ENCODE data around the gene PROP1.
"Not testable (repeated sequence)": the region's sequence is repeated elsewhere in the genome, so short reads cannot be mapped to it uniquely, and the experiment has no call there.

The PROP1 gene

DNA sequence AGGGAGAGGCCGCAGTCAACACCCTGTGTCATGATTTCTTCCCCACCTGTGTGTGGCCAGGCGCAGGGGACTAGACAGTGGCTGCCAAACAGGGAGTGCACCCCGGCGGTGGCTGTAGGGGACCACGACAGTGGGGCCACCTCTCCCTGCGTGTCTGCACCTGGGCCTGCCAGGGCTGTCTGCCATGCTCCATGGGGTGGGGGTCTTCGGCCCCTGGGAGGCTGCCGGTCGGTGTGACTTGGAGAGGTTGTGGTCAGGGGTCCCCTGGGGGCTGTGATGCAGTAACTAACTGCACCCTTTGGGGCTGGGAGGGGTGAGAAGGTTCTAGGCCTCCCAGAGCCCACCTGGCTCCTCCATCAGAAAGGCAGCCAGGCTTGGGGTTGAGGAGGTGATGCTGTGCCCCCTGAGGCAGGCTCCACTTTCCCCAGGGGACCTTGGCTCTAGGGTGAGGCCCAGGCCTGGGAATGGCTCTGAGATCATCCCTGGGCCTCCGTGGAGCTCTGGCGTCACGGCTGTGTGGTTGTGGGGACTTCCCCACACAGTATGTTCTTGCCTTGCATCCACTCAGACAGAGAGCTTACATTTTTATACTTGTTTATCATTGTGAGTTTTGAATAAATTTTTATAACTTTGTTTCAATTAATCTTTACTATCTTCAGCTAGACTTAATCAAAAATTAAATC, 50.3 kb downstream of the PROP1 start:
- DNase-seq = not testable (repeated sequence)

DNA sequence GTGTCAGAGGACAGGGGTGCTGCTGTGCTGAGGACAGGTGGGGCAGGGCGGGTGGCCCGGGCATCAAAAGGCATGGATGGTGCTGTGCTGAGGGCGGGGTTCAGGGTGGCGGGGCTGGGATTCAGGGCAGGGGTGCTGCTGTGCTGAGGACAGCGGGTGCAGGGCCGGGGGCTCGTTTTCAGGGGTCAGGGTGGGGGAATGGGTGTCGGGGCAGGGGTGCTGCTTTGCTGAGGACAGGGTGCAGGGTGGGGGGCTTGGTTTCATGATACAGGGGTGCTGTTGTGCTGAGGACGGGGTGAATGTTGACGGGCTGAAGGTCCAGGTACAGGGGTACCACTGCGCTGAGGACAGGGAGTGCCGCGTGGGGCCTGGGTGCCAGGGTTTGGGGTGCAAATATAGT, 50.9 kb downstream of the PROP1 start:
- not testable (repeated sequence) for DNase-seq

DNA sequence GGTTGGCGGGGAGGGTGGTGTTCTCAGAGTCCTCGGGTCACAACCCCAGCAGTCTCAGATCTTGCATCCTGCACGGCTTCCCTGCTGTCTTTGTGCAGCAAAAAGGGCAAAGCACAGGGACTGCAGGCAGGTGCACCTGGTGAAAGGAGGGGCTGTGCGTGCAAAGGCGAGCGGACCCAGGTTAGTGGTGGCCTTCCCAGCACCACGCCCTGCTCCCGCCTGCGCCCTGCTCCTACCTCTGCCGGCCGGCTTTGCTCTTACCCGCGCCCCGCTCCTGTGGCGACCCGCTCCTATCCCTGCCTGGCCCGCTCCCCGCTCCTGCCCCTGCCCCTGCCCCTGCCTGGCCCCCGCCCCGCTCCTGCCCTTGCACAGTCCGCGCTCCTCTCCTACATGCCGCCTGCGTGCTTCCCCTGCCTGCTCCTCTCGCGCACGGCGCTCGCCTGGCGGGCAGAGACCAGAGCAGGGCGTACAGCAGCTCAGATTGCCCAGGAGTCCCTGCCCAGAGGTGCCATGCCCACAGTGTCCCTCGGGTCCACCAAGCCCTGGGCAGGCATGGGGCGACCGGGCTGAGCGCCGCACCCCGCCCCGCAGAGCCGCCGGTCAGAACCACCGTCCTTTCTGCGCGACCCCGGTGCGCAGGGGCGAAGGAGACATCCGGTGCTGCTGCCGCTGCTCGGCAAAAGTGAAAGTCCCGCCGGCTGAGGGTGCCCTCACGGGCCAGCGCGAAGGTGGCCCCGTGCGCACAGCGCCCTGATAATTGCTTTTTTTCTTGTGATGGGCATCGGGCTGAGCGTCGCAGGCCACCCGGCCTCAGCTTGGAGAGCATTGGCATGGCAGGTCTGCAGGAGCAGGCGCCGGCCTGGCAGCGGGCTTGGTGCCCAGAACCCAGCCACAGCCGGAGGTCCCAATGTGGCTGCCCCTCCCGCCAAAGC, 52.0 kb downstream of the PROP1 start:
- DNase-seq = not testable (repeated sequence)

DNA sequence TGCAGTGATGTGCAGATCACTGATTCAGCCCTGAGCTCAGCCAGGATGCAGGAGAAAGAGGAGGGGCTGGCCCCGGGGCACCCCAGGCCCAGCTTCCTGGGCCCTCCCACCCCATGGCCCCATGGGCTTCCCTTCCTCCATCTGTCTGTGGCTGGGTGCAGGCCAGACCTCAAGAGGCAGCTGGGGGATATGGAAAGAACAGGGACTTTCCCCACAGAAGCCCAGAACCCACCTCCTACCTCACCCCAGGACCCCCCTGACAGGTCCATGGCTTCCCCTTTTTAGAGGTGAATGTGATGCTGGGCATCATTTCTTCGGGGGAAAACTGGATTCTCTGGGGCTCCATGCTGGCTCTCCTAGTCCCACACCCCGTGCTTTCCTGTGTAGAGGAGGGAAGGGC, 53.1 kb downstream of the PROP1 start:
- DNase-seq = not testable (repeated sequence)

Data from hypothalamus (tissue), 51 donors.